Common myeloid progenitor, CD34-positive (primary cell): ENCODE data around the gene CDH13.

Experiments
- CTCF ChIA-PET: fragments of 350-600 bp; sonication (Branson Sonifier 250); formaldehyde crosslinking; loops from one replicate; lab custom pipeline; 2021; ENCODE audit warnings: antibody characterized with exemption; lab: Charles Lee
- POLR2A ChIA-PET: fragments of 350-600 bp; sonication (Branson Sonifier 250); formaldehyde crosslinking; loops from one replicate; lab custom pipeline; 2021; ENCODE audit warnings: antibody characterized with exemption; lab: Charles Lee
- DNase-seq, 3 donors: peaks; one replicate each; pipeline versions ENCODE4 v3.0.0 to v3.0.0-alpha.2; 2013
- H3K27ac ChIP-seq, 2 experiments: 1 replicate in 1 of 2; 2 replicates in 1 of 2; pipeline ENCODE4 v1.7.0; 2013; ENCODE audit warnings: inconsistent platforms in 2 of 2, low read length in 2 of 2, mild to moderate bottlenecking in 2 of 2, low read depth in 1 of 2, moderate library complexity in 1 of 2; ENCODE audit not compliant: severe bottlenecking in 2 of 2, insufficient read depth in 1 of 2, poor library complexity in 1 of 2
- H3K27me3 ChIP-seq, 5 experiments: replicated peaks in 2 of 5; 1 replicate in 3 of 5; 2 replicates in 2 of 5; pipeline versions ENCODE4 v1.6.1 to v1.7.0; 2013; ENCODE audit warnings: low read length in 4 of 5, mild to moderate bottlenecking in 2 of 5, moderate library complexity in 2 of 5, inconsistent platforms in 1 of 5; ENCODE audit not compliant: insufficient read depth in 5 of 5, control insufficient read depth in 4 of 5
- H3K36me3 ChIP-seq, 4 experiments: 1 replicate in 2 of 4; 2 replicates in 2 of 4; pipeline versions ENCODE4 v1.6.1 to v1.7.0; 2013; ENCODE audit warnings: low read length in 3 of 4, control low read depth in 1 of 4, mild to moderate bottlenecking in 1 of 4; ENCODE audit not compliant: control insufficient read depth in 4 of 4, insufficient read depth in 4 of 4
- H3K4me1 ChIP-seq, 4 experiments: 1 replicate in 3 of 4; 2 replicates in 1 of 4; pipeline versions ENCODE4 v1.6.1 to v1.7.1; 2013; ENCODE audit warnings: low read length in 3 of 4, mild to moderate bottlenecking in 3 of 4, control low read depth in 1 of 4, inconsistent platforms in 1 of 4, moderate library complexity in 1 of 4; ENCODE audit not compliant: control insufficient read depth in 4 of 4, insufficient read depth in 4 of 4; ENCODE audit errors: control extremely low read depth in 1 of 4
- H3K4me3 ChIP-seq, 7 experiments: 1 replicate in 4 of 7; 2 replicates in 3 of 7; pipeline versions ENCODE4 v1.5.1 to v1.7.0; 2013; ENCODE audit warnings: mild to moderate bottlenecking in 7 of 7, low read length in 6 of 7, moderate library complexity in 6 of 7, inconsistent platforms in 2 of 7, low read depth in 2 of 7, control low read depth in 1 of 7; ENCODE audit not compliant: insufficient read depth in 4 of 7, control insufficient read depth in 1 of 7; ENCODE audit errors: extremely low read depth in 1 of 7
- H3K9me3 ChIP-seq, 5 experiments: 1 replicate in 4 of 5; 2 replicates in 1 of 5; pipeline versions ENCODE4 v1.6.1 to v1.7.1; 2013; ENCODE audit warnings: low read length in 4 of 5, mild to moderate bottlenecking in 2 of 5, inconsistent platforms in 1 of 5, low read depth in 1 of 5, moderate library complexity in 1 of 5; ENCODE audit not compliant: control insufficient read depth in 4 of 5, insufficient read depth in 2 of 5; ENCODE audit errors: control extremely low read depth in 1 of 5
- WGBS: methylation state at CpG from one replicate; pipeline ENCODE4 v1.1.5; 2013; ENCODE audit not compliant: insufficient coverage; 5-methylcytosine and 5-hydroxymethylcytosine counted together

Gene CDH13

GRCh38 chr16:82649766-82650165 is 23.0 kb downstream of the CDH13 start:
- no peaks in the 10 kb centered on the region for H3K9me3 ChIP-seq
- peaks cover 0 to 6% (median 0%) of the 10 kb centered on the region in 5 experiments for H3K27me3 ChIP-seq
- WGBS: 100% methylated on average over 3 of the region's 3 CpGs
- CTCF ChIA-PET: no interaction called here
- H3K36me3 ChIP-seq: no peaks in the 10 kb centered on the region
- no peak overlapping the region for H3K27ac ChIP-seq
- H3K4me3 ChIP-seq: no peak overlapping the region
- POLR2A ChIA-PET: no interaction called here
- DNase-seq: no peak
- H3K4me1 ChIP-seq: no peaks in the 10 kb centered on the region

- Histone ChIP-seq H3K4me1 (no peaks in the 10 kb centered on the region), H3K9me3 (no peaks in the 10 kb centered on the region), H3K36me3 (no peaks in the 10 kb centered on the region), H3K27ac (no peak overlapping the region), H3K27me3 (peaks cover 0 to 13% (median 3%) of the 10 kb centered on the region in 5 experiments), H3K4me3 (no peak overlapping the region)
- POLR2A ChIA-PET: no interaction called here
- 100% methylated on average over 1 of the region's 2 CpGs for WGBS
- no peak for DNase-seq
- CTCF ChIA-PET: interaction anchor here (1.3 kb wide), 1 partner anchor 11 kb away, joined by 4 read pairs; no protein-coding TSS in a partner anchor
These were observed 24.0 kb downstream of the CDH13 start for GRCh38 chr16:82650804-82651203.

DNA sequence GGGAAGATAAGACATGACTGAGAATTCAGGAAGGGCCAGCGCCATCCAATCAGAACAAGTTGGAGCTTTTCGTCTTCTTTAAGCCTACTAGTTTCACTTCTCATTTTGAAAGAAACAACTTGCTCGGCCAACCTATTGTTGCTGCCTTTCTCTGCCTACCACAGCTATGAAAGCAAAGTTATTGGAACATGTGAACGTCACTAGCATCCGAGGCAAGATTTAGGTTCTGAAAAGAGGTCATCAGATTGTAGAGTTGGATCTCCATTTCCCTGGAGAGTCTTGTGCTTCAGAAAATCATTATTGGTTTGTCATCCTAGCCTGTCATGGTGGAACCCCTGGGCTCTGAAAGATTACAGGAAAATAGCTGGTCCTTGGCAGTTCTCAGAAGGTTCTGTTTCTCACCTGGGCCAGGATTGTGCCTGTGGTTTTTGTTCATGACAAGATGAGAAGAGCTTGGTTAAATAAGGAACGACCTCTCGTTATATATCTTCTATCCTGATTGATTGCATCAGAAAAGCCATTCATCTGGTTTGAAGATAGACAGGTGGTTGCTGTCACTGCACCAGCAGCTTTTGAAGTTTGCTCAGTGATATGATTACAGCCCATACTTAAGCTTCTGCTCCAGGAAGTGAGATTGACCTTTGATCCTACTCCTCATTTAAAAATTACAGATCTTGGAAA is 25.3 kb downstream of the CDH13 start:
- Histone ChIP-seq H3K9me3 (no peaks in the 10 kb centered on the region), H3K36me3 (no peaks in the 10 kb centered on the region), H3K27me3 (peaks cover 0 to 16% (median 3%) of the 10 kb centered on the region in 5 experiments), H3K27ac (no peak overlapping the region), H3K4me1 (no peaks in the 10 kb centered on the region), H3K4me3 (no peak overlapping the region)
- no peak for DNase-seq
- ChIA-PET POLR2A (no interaction called here), CTCF (interaction anchor here (1.5 kb wide), 1 partner anchor 11 kb away, joined by 4 read pairs; no protein-coding TSS in a partner anchor)
- 83% methylated on average over 7 of the region's 7 CpGs for WGBS

DNA sequence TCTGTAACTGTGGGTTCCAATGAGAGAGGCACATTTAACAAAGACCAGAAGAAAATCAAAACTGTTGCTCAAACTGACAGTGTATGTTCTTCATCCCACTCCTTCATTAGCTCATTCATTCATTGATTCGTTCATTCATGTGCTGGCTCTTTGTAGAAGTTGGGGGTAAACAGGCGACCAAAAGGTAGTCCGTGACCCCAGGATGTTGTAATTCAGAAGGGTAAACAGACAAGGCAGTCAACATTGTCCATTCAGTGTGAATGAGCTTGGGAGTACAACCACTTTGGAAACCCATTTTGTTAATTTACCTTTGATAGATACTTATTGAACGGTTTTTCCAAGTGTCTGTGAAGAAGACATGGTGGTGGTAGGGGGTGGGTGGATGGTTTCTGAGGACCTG is 26.1 kb downstream of the CDH13 start:
- WGBS: 100% methylated on average over 3 of the region's 4 CpGs
- ChIA-PET CTCF (interaction anchor here (1.5 kb wide), 1 partner anchor 12 kb away, joined by 4 read pairs; no protein-coding TSS in a partner anchor), POLR2A (no interaction called here)
- no peak overlapping the region for H3K4me3 ChIP-seq
- H3K4me1 ChIP-seq: no peaks in the 10 kb centered on the region
- no peak overlapping the region for H3K27ac ChIP-seq
- no peaks in the 10 kb centered on the region for H3K36me3 ChIP-seq
- H3K27me3 ChIP-seq: peaks cover 0 to 16% (median 3%) of the 10 kb centered on the region in 5 experiments
- no peak for DNase-seq
- H3K9me3 ChIP-seq: no peaks in the 10 kb centered on the region

DNA sequence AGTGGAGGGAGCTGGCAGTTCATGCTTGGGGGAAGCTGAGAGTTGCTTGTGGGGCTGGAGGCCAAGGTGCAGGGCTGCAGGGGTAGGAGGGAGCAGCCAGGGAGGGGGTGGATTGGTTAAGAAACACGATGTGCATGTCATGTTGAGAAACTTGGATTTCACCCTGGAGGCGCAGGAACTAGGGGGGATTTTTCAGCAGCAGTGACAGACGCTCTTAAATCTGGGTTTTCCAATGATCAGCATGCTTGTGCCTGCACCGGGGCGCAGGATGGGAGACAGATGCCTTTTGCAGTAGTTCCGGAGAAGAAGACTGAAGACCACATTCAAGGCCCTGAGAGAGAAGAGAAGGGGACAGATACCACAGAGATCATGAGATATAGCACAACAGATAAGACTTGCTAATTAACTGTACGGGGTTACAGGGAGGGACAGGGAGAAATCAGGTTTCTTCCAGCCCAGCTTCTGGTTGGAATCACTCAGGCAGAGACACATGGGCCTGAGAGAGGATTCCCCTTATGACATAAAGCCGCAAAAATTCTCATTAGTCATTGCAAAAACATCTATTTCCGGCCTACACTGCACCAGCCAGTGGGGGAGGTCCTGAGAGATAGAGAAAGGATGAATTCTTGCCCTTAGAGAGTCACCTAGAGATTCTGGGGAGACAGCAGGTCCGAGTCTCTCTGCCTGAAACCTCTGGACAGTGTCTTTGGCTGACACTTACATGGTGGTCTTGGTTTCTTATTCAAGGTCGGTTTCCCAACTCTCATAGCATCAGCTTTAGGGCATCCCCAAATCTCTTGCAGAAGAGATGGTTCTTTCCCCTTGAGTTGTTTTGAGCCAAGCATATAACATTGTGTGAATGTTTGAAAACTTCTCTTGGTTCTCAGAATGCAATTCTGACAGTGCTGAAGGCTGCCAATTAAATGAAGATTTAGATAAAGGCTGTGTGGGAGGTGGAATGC is 27.1 kb downstream of the CDH13 start:
- Histone ChIP-seq H3K27me3 (peaks cover 0 to 16% (median 3%) of the 10 kb centered on the region in 5 experiments), H3K4me3 (no peak overlapping the region), H3K27ac (no peak overlapping the region), H3K4me1 (no peaks in the 10 kb centered on the region), H3K9me3 (no peaks in the 10 kb centered on the region), H3K36me3 (no peaks in the 10 kb centered on the region)
- DNase-seq: peak; percentile 12 to 52 (median 14)
- ChIA-PET CTCF (no interaction called here), POLR2A (no interaction called here)
- WGBS: 85% methylated on average over 8 of the region's 11 CpGs

DNA sequence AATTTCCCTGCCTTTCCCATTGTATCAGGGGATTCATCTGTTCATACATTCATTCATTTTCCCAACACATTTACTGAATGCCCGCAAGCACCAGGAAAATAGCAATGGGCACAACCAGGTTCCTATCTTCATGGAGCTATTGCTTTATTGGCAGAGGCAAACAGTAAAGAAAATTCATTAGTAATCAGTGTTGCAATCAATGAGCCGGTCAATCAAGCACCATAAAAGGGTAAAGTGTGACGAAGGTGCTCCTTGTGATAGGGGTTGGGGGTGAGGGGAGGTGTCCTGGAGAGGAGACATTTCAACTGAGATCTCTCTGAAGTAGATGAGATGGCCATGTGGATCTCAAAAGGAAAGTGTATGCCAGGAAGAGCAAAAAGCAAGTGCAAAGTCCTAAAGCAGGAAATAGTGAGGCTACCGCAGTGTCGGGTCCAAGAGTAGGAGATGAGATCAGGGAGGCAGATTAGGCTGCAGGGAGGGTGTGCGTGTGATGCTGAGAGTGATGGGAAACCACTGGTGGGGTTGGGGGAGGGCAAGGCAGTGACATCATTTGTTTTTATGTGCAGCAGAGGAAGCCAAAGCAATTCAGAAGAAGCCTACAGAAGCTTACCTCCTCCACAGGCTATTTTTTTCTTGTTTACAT is 28.4 kb downstream of the CDH13 start:
- Histone ChIP-seq H3K4me3 (no peak overlapping the region), H3K27me3 (peaks cover 0 to 21% (median 0%) of the 10 kb centered on the region in 5 experiments), H3K4me1 (no peaks in the 10 kb centered on the region), H3K9me3 (no peaks in the 10 kb centered on the region), H3K36me3 (no peaks in the 10 kb centered on the region), H3K27ac (no peak overlapping the region)
- peak; percentile 13 to 35 (median 18) for DNase-seq
- POLR2A ChIA-PET: no interaction called here
- CTCF ChIA-PET: interaction anchor here (1.3 to 1.5 kb wide), 3 partner anchors 12 to 15 kb away, joined by 3 to 4 read pairs (median 3); no protein-coding TSS in a partner anchor
- 31% methylated on average over 5 of the region's 6 CpGs for WGBS
